NCI-H2107 (cell line): ENCODE measurements around the gene ERBB2.
A peak's percentile ranks its signal among the peaks of the same experiment; 100 is the strongest.
"Not testable (repeated sequence)": the region's sequence is repeated elsewhere in the genome, so short reads cannot be mapped to it uniquely, and the experiment has no call there.

Experiments
- DNase-seq: peaks from one replicate; lab custom pipeline; 2025; lab: John Stamatoyannopoulos, UW

Gene ERBB2

GRCh38 chr17:39763051-39763820 is 63.4 kb downstream of the ERBB2 start:
- DNase-seq = no peak

GRCh38 chr17:39764171-39764570 is 64.3 kb downstream of the ERBB2 start:
- not testable (repeated sequence) for DNase-seq

- DNase-seq = no peak
These were observed 65.3 kb downstream of the ERBB2 start for GRCh38 chr17:39765175-39765574.

GRCh38 chr17:39765766-39766165 is 65.9 kb downstream of the ERBB2 start:
- no peak for DNase-seq

GRCh38 chr17:39767147-39767546 is 67.3 kb downstream of the ERBB2 start:
- no peak for DNase-seq

- peak; percentile 77 for DNase-seq
These were observed 70.2 kb downstream of the ERBB2 start for GRCh38 chr17:39769974-39770587.

GRCh38 chr17:39772415-39772814 is 72.6 kb downstream of the ERBB2 start:
- no peak for DNase-seq

GRCh38 chr17:39772987-39773934 is 73.4 kb downstream of the ERBB2 start:
- DNase-seq = no peak

- no peak for DNase-seq
These were observed 74.2 kb downstream of the ERBB2 start for GRCh38 chr17:39774047-39774446.

GRCh38 chr17:39775031-39775430 is 75.2 kb downstream of the ERBB2 start:
- DNase-seq = no peak

GRCh38 chr17:39776252-39776651 is 76.4 kb downstream of the ERBB2 start:
- no peak for DNase-seq

GRCh38 chr17:39777534-39778365 is 77.9 kb downstream of the ERBB2 start:
- no peak for DNase-seq
